ENCODE results near the gene NRXN3. TPM values are rescaled to one million over a fixed set of nuclear protein-coding genes. Genes with fewer than 3 reads are reported as not detected.
"Not testable (repeated sequence)": the region's sequence is repeated elsewhere in the genome, so short reads cannot be mapped to it uniquely, and the experiment has no call there.

NRXN3 gene
- total RNA-seq, 1 donor from 2014 or later: 8.7 TPM

- DNase-seq (ENCODE audit: low spot score): peak; percentile 42
Measured at GRCh38 chr14:79712302-79712950, 1542.3 kb downstream of the NRXN3 start.

- no peak for DNase-seq (ENCODE audit: low spot score)
Measured at GRCh38 chr14:79721399-79722084, 1551.4 kb downstream of the NRXN3 start.

GRCh38 chr14:79724934-79725717 is 1555.0 kb downstream of the NRXN3 start:
- no peak for DNase-seq (ENCODE audit: low spot score)

GRCh38 chr14:79727900-79728299 is 1557.7 kb downstream of the NRXN3 start:
- no peak for DNase-seq (ENCODE audit: low spot score)

GRCh38 chr14:79728331-79728730 is 1558.2 kb downstream of the NRXN3 start:
- DNase-seq (ENCODE audit: low spot score): no peak

- DNase-seq (ENCODE audit: low spot score): no peak
Measured at GRCh38 chr14:79729731-79730130, 1559.6 kb downstream of the NRXN3 start.

GRCh38 chr14:79730196-79730595 is 1560.0 kb downstream of the NRXN3 start:
- DNase-seq (ENCODE audit: low spot score): no peak

GRCh38 chr14:79730953-79731352 is 1560.8 kb downstream of the NRXN3 start:
- no peak for DNase-seq (ENCODE audit: low spot score)

- DNase-seq (ENCODE audit: low spot score): peak; percentile 74
Measured at GRCh38 chr14:79732911-79733655, 1562.9 kb downstream of the NRXN3 start.

- no peak for DNase-seq (ENCODE audit: low spot score)
Measured at GRCh38 chr14:79734151-79734550, 1564.0 kb downstream of the NRXN3 start.

GRCh38 chr14:79734656-79735055 is 1564.5 kb downstream of the NRXN3 start:
- DNase-seq (ENCODE audit: low spot score): no peak

- DNase-seq (ENCODE audit: low spot score): no peak
Measured at GRCh38 chr14:79735121-79735520, 1564.9 kb downstream of the NRXN3 start.

- no peak for DNase-seq (ENCODE audit: low spot score)
Measured at GRCh38 chr14:79740066-79740601, 1570.0 kb downstream of the NRXN3 start.

- no peak for DNase-seq (ENCODE audit: low spot score)
Measured at GRCh38 chr14:79742142-79742541, 1572.0 kb downstream of the NRXN3 start.

- no peak for DNase-seq (ENCODE audit: low spot score)
Measured at GRCh38 chr14:79745046-79745445, 1574.9 kb downstream of the NRXN3 start.

- DNase-seq (ENCODE audit: low spot score): no peak
Measured at GRCh38 chr14:79749065-79749464, 1578.9 kb downstream of the NRXN3 start.

- no peak for DNase-seq (ENCODE audit: low spot score)
Measured at GRCh38 chr14:79758985-79759384, 1588.8 kb downstream of the NRXN3 start.

GRCh38 chr14:79764323-79764722 is 1594.2 kb downstream of the NRXN3 start:
- DNase-seq (ENCODE audit: low spot score): no peak

GRCh38 chr14:79766511-79766910 is 1596.3 kb downstream of the NRXN3 start:
- no peak for DNase-seq (ENCODE audit: low spot score)

GRCh38 chr14:79767251-79767650 is 1597.1 kb downstream of the NRXN3 start:
- DNase-seq (ENCODE audit: low spot score): no peak

GRCh38 chr14:79767721-79768120 is 1597.5 kb downstream of the NRXN3 start:
- not testable (repeated sequence) for DNase-seq (ENCODE audit: low spot score)

GRCh38 chr14:79781882-79782281 is 1611.7 kb downstream of the NRXN3 start:
- peak; percentile 39 for DNase-seq (ENCODE audit: low spot score)
